B cell (primary cell): Measurements from ENCODE around the gene NADSYN1. TPM values are rescaled to one million over a fixed set of nuclear protein-coding genes. Genes with fewer than 3 reads are reported as not detected.

ENCODE experiments used
- ATAC-seq: fragments of 200-7000 bp; cut with Tn5 transposase; one replicate; pipeline ENCODE4 v1.10.0; 2021; ENCODE audit warnings: low read depth, mild to moderate bottlenecking, moderate number of reproducible peaks, moderate library complexity
- CTCF ChIA-PET: fragments of 350-600 bp; sonication (Branson Sonifier 250); formaldehyde crosslinking; loops from one replicate; lab custom pipeline; 2021; ENCODE audit warnings: antibody characterized with exemption, inconsistent platforms; lab: Charles Lee
- POLR2A ChIA-PET: fragments of 350-600 bp; sonication (Branson Sonifier 250); formaldehyde crosslinking; loops from one replicate; lab custom pipeline; 2021; ENCODE audit warnings: antibody characterized with exemption; lab: Charles Lee
- DNase-seq: peaks from one replicate; pipeline ENCODE4 v3.0.0; 2013
- H2AFZ ChIP-seq: 2 replicates; pipeline ENCODE4 v1.6.1; 2012; ENCODE audit warnings: mild to moderate bottlenecking, low read depth, low read length; ENCODE audit not compliant: insufficient read depth, poor library complexity, severe bottlenecking
- H3K27ac ChIP-seq, 2 donors: 1 replicate in 1 of 2; 2 replicates in 1 of 2; pipeline ENCODE4 v1.5.1; 2012 to 2013; ENCODE audit warnings: low read length in 2 of 2, mild to moderate bottlenecking in 2 of 2, moderate library complexity in 1 of 2
- H3K27me3 ChIP-seq, 4 experiments: fragments of 200-600 bp in 1 of 4; sonication (generic) in 1 of 4; replicated peaks in 1 of 4; 1 replicate in 2 of 4; 2 replicates in 2 of 4; pipeline versions ENCODE4 v1.6.1 to v1.7.0; 2013 to 2016; ENCODE audit warnings: low read length in 3 of 4, mild to moderate bottlenecking in 2 of 4, mixed read lengths in 1 of 4, moderate library complexity in 1 of 4; ENCODE audit not compliant: insufficient read depth in 4 of 4, control insufficient read depth in 3 of 4; ENCODE audit errors: control extremely low read depth in 1 of 4
- H3K36me3 ChIP-seq, 2 experiments: replicated peaks in 1 of 2; 1 replicate in 1 of 2; 2 replicates in 1 of 2; pipeline versions ENCODE4 v1.6.1 to v1.7.1; 2013; ENCODE audit warnings: low read length in 1 of 2; ENCODE audit not compliant: insufficient read depth in 2 of 2, control insufficient read depth in 1 of 2; ENCODE audit errors: control extremely low read depth in 1 of 2, extremely low read depth in 1 of 2
- H3K4me1 ChIP-seq, 2 donors: fragments of 200-600 bp in 1 of 2; sonication (generic) in 1 of 2; 1 replicate in 1 of 2; 2 replicates in 1 of 2; pipeline versions ENCODE4 v1.5.1 to v1.6.1; 2013 to 2017; ENCODE audit warnings: low read length in 2 of 2; ENCODE audit not compliant: control insufficient read depth in 2 of 2, insufficient read depth in 2 of 2
- H3K4me2 ChIP-seq: replicated peaks from 2 replicates; pipeline ENCODE3; 2012; ENCODE audit warnings: mild to moderate bottlenecking, low read depth, low read length; ENCODE audit not compliant: poor library complexity, severe bottlenecking
- H3K4me3 ChIP-seq, 5 experiments: fragments of 200-600 bp in 1 of 5; sonication (generic) in 1 of 5; 1 replicate in 3 of 5; 2 replicates in 2 of 5; pipeline versions ENCODE4 v1.5.1 to v1.7.0; 2011 to 2016; ENCODE audit warnings: low read length in 4 of 5, mild to moderate bottlenecking in 4 of 5, low read depth in 2 of 5, control low read depth in 1 of 5, moderate library complexity in 1 of 5; ENCODE audit not compliant: insufficient read depth in 1 of 5; ENCODE audit errors: control extremely low read depth in 1 of 5, extremely low read depth in 1 of 5
- H3K79me2 ChIP-seq: fragments of 200-600 bp; sonication (generic); one replicate; pipeline ENCODE4 v1.6.0; 2016; ENCODE audit warnings: low read length; ENCODE audit not compliant: control insufficient read depth, insufficient read depth
- H3K9ac ChIP-seq: fragments of 200-600 bp; sonication (generic); 2 replicates; pipeline ENCODE4 v1.6.1; 2017; ENCODE audit warnings: mild to moderate bottlenecking, low read length, moderate library complexity
- H3K9me3 ChIP-seq, 3 donors: one replicate each; pipeline versions ENCODE4 v1.6.1 to v1.7.1; 2013; ENCODE audit warnings: low read length in 2 of 3; ENCODE audit not compliant: control insufficient read depth in 2 of 3, insufficient read depth in 1 of 3; ENCODE audit errors: control extremely low read depth in 1 of 3
- H4K20me1 ChIP-seq: 2 replicates; pipeline ENCODE4 v1.6.0; 2012; ENCODE audit warnings: mild to moderate bottlenecking, low read length; ENCODE audit not compliant: insufficient read depth, control insufficient read depth, poor library complexity, severe bottlenecking
- H3K27ac Mint-ChIP-seq: one replicate; pipeline ENCODE4 v1.8.0; 2021; ENCODE audit warnings: mixed read lengths
- H3K27me3 Mint-ChIP-seq: one replicate; pipeline ENCODE4 v1.8.0; 2021; ENCODE audit warnings: mixed read lengths
- H3K4me1 Mint-ChIP-seq: one replicate; pipeline ENCODE4 v1.8.0; 2021; ENCODE audit warnings: mixed read lengths
- H3K4me3 Mint-ChIP-seq: one replicate; pipeline ENCODE4 v1.8.0; 2021; ENCODE audit warnings: mixed read lengths
- H3K9me3 Mint-ChIP-seq: one replicate; pipeline ENCODE4 v1.8.0; 2022; ENCODE audit warnings: mixed read lengths; ENCODE audit not compliant: insufficient read depth
- CTCF ChIP-seq: fragments of 200-600 bp; IDR thresholded peaks from one replicate; pipeline ENCODE4 v1.8.0; 2022; ENCODE audit warnings: antibody characterized with exemption, mild to moderate bottlenecking
- EZH2 ChIP-seq: IDR thresholded peaks from 2 replicates; pipeline ENCODE4 v1.6.1; 2012; ENCODE audit warnings: borderline replicate concordance, low read depth, mild to moderate bottlenecking, moderate library complexity, low read length; ENCODE audit not compliant: insufficient read depth, poor library complexity, severe bottlenecking
- WGBS: methylation state at CpG from one replicate; pipeline ENCODE4 v1.1.5; 2013; ENCODE audit warnings: missing lambda C conversion rate; ENCODE audit not compliant: insufficient coverage; 5-methylcytosine and 5-hydroxymethylcytosine counted together
- intact Hi-C: fragments of 100-400 bp; cut with micrococcal nuclease; formaldehyde crosslinking; loops from one replicate; pipeline ENCODE4 v1.10.0; 2022
- polyA plus RNA-seq: library from polyadenylated mRNA; depleted of rRNA; stranded (reverse); fragments of >200 nt; gene quantifications from 2 replicates; pipeline ENCODE4 v1.2.3, GENCODE V29; 2012
- total RNA-seq, 2 donors: library from RNA; stranded (reverse); fragments of 120-200 nt in 1 of 2; gene quantifications; 1 replicate in 1 of 2; 2 replicates in 1 of 2; pipeline versions ENCODE4 v1.2.3 to v1.2.4, GENCODE V29; 2013 to 2022

NADSYN1 gene
- total and polyA plus RNA-seq, 2 donors (not counting 1 experiment from before 2014, with no cell fraction given), result 153 to 222 TPM

- intact Hi-C loops, result no loop called here
- no peaks in the 10 kb centered on the region for H3K4me1 ChIP-seq
- WGBS, result 99% methylated on average over 14 of the region's 14 CpGs
- no peaks in the 10 kb centered on the region for H3K27me3 ChIP-seq
- H3K9ac ChIP-seq, result no peak overlapping the region
- H3K36me3 ChIP-seq, result peaks cover 1 to 57% of the 10 kb centered on the region in 2 experiments
- ChIA-PET POLR2A (no interaction called here), CTCF (no interaction called here)
- Mint-ChIP-seq H3K9me3 (no peaks in the 10 kb centered on the region), H3K27me3 (no peaks in the 10 kb centered on the region), H3K4me3 (no peak overlapping the region), H3K27ac (no peak overlapping the region), H3K4me1 (no peaks in the 10 kb centered on the region)
- DNase-seq (no peak), ATAC-seq (no peak)
- no peak overlapping the region for H3K4me3 ChIP-seq
- TF ChIP-seq EZH2 (no peak), CTCF (no peak)
- H4K20me1 ChIP-seq, result no peaks in the 10 kb centered on the region
- no peak overlapping the region for H3K27ac ChIP-seq
- H2AFZ ChIP-seq, result no peak overlapping the region
- H3K9me3 ChIP-seq, result peaks cover 0 to 3% (median 0%) of the 10 kb centered on the region in 3 donors
- H3K79me2 ChIP-seq, result no peaks in the 10 kb centered on the region
- H3K4me2 ChIP-seq, result no peak overlapping the region
Observed at GRCh38 chr11:71473793-71474080, 20.7 kb downstream of the NADSYN1 start.

DNA sequence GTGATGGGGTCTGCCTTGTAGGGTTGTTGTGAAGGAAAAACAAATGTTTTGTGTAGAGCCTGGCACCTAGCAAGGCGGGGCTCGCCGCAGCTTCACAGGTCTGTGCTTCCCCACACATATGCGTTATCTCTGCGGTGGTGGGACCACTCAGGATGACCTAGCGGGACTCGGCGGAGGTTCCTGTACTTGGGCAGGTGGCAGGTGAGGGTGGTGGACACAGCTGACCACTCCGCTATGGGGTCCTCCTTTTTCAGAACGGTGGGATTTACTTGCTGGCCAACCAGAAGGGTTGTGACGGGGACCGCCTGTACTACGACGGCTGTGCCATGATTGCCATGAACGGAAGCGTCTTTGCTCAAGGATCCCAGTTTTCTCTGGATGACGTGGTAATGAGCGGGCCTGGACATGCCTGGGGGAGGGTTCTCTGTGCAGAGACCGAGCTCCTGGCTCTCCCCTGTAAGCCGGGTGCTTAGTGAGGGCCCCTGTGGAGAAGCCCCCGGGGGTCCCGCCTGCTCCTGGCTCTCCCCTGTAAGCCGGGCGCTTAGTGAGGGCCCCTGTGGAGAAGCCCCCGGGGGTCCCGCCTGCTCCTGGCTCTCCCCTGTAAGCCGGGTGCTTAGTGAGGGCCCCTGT, 21.3 kb downstream of the NADSYN1 start:
- 98% methylated on average over 23 of the region's 27 CpGs for WGBS
- Histone ChIP-seq H3K4me3 (no peak overlapping the region), H3K9me3 (peaks cover 0 to 3% (median 0%) of the 10 kb centered on the region in 3 donors), H3K27ac (no peak overlapping the region), H2AFZ (no peak overlapping the region), H3K36me3 (peaks cover 1 to 59% of the 10 kb centered on the region in 2 experiments), H3K9ac (no peak overlapping the region), H3K4me2 (no peak overlapping the region), H3K27me3 (no peaks in the 10 kb centered on the region), H3K79me2 (no peaks in the 10 kb centered on the region), H3K4me1 (no peaks in the 10 kb centered on the region), H4K20me1 (no peaks in the 10 kb centered on the region)
- H3K27ac Mint-ChIP-seq, result no peak overlapping the region
- ChIA-PET CTCF (no interaction called here), POLR2A (no interaction called here)
- no peaks in the 10 kb centered on the region for H3K27me3 Mint-ChIP-seq
- no peak overlapping the region for H3K4me3 Mint-ChIP-seq
- intact Hi-C loops, result no loop called here
- TF ChIP-seq EZH2 (no peak), CTCF (no peak)
- ATAC-seq (no peak), DNase-seq (no peak)
- no peaks in the 10 kb centered on the region for H3K4me1 Mint-ChIP-seq
- no peaks in the 10 kb centered on the region for H3K9me3 Mint-ChIP-seq
